HepG2 (cell line): ENCODE measurements around the gene IQCN. TPM values are rescaled to one million over a fixed set of nuclear protein-coding genes. Genes with fewer than 3 reads are reported as not detected.

ENCODE experiments used
- CSRNP2 ChIP-seq: sonication (generic); formaldehyde crosslinking; conservative IDR thresholded peaks from 2 replicates; pipeline ENCODE4 v1.8.0; 2022; ENCODE audit warnings: low read depth, missing genetic modification reagents
- HMGXB3 ChIP-seq: sonication (generic); formaldehyde crosslinking; IDR thresholded peaks from 2 replicates; pipeline ENCODE4 v1.4.0; 2020; ENCODE audit warnings: missing genetic modification reagents, borderline replicate concordance
- MIER2 ChIP-seq: IDR thresholded peaks from 2 replicates; pipeline ENCODE4 v1.6.1; 2016; ENCODE audit warnings: missing biosample characterization, missing genetic modification reagents
- RAD21 ChIP-seq: fragments of 450-650 bp; formaldehyde crosslinking; IDR thresholded peaks from 2 replicates; pipeline ENCODE4 v1.5.0; 2020; ENCODE audit warnings: mild to moderate bottlenecking
- SIN3A ChIP-seq: IDR thresholded peaks from 2 replicates; pipeline ENCODE4 v1.6.1; 2011; ENCODE audit warnings: low read depth, mild to moderate bottlenecking, control low read depth, low read length, borderline replicate concordance
- SMC3 ChIP-seq: IDR thresholded peaks from 2 replicates; pipeline ENCODE4 v1.6.1; 2011; ENCODE audit warnings: low read length, improper control_type of control experiment
- SNAPC4 ChIP-seq: sonication (generic); formaldehyde crosslinking; IDR thresholded peaks from 2 replicates; pipeline ENCODE4 v1.4.0; 2020; ENCODE audit warnings: mild to moderate bottlenecking, missing genetic modification reagents
- ZNF331 ChIP-seq: sonication (generic); formaldehyde crosslinking; IDR thresholded peaks from 2 replicates; pipeline ENCODE4 v1.4.0; 2020; ENCODE audit warnings: missing genetic modification reagents
- ZNF432 ChIP-seq: sonication (generic); formaldehyde crosslinking; IDR thresholded peaks from 2 replicates; pipeline ENCODE4 v1.5.0; 2020; ENCODE audit warnings: missing genetic modification reagents, mild to moderate bottlenecking, borderline replicate concordance
- ZNF83 ChIP-seq: sonication (generic); formaldehyde crosslinking; IDR thresholded peaks from 2 replicates; pipeline ENCODE4 v1.4.0; 2020; ENCODE audit warnings: missing genetic modification reagents, mild to moderate bottlenecking, borderline replicate concordance
- polyA plus RNA-seq, 8 experiments: library from polyadenylated mRNA; depleted of rRNA in 3 of 8; stranded (reverse) in 7 of 8; unstranded in 1 of 8; fragments of >200 nt; fragmentation: Illumina TruSeq in 4 of 8; extraction: Trizol in 4 of 8; gene quantifications; 2 replicates each; pipeline versions ENCODE4 v1.2.1 to v1.2.3, GENCODE V29; 2011 to 2016; ENCODE audit warnings: low read depth in 4 of 8, missing spikeins in 1 of 8, mixed read lengths in 1 of 8; ENCODE audit not compliant: insufficient read depth in 1 of 8
- total RNA-seq, 5 experiments: library from RNA; depleted of rRNA; stranded (reverse); fragments of >200 nt; fragmentation: Illumina TruSeq; extraction: Trizol; gene quantifications; 2 replicates each; pipeline ENCODE4 v1.2.3, GENCODE V29; 2016; ENCODE audit warnings: low read depth in 1 of 5
- TF ChIP-seq, protein P1 (sequence below): sonication (generic); formaldehyde crosslinking; IDR thresholded peaks from 2 replicates; pipeline ENCODE4 v1.4.0; 2020; ENCODE audit warnings: missing genetic modification reagents
- TF ChIP-seq, protein P2 (sequence below): sonication (generic); formaldehyde crosslinking; IDR thresholded peaks from 2 replicates; pipeline ENCODE4 v1.5.0; 2020; ENCODE audit warnings: missing genetic modification reagents
- TF ChIP-seq, protein P3 (sequence below): sonication (generic); formaldehyde crosslinking; IDR thresholded peaks from 2 replicates; pipeline ENCODE4 v1.4.0; 2020; ENCODE audit warnings: mild to moderate bottlenecking, missing genetic modification reagents

IQCN gene
- total and polyA plus RNA-seq, 2 of the 13 experiments (the other 11 are each of a cell fraction or from before 2014, with no cell fraction given), result 0.04 to 0.18 TPM

DNA sequence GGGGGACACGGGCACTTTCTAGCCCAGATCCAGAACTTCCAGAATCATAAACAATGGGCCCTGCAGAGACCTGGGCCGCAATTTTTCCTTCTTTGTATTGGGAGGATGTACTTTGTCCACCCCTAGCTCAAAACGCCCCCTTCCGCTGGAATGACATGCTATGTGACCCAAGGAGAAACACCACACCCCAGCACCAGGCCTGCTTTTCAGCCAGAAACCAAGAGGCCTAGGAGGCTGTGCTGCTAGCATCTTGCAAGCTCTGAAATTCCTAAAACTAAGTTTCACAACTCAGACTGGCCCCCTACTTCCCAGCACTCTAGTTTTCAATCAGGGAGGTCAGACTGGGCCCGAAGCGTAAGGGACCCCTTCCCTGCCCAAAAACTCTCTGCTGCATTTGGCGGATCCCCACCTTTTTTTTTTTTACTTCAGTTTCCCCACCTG is 48.1 kb upstream of the IQCN start (continued):
- TF ChIP-seq ZNF83 (CRISPR knock-in tag) (no peak), HMGXB3 (CRISPR knock-in tag) (no peak), SMC3 (peak; percentile 38; the same call in 1 of the 2 replicates), SIN3A (peak; percentile 71; the same call in 1 of the 2 replicates), SNAPC4 (CRISPR knock-in tag) (peak; percentile 30; the same call in 1 of the 2 replicates), MIER2 (CRISPR knock-in tag) (no peak), RAD21 (CRISPR knock-in tag) (0 out of 2 replicates have a peak, but pooled peaks have one; percentile 23), ZNF331 (no peak), CSRNP2 (CRISPR knock-in tag) (no peak), ZNF432 (no peak)
- TF ChIP-seq, protein P1, sequence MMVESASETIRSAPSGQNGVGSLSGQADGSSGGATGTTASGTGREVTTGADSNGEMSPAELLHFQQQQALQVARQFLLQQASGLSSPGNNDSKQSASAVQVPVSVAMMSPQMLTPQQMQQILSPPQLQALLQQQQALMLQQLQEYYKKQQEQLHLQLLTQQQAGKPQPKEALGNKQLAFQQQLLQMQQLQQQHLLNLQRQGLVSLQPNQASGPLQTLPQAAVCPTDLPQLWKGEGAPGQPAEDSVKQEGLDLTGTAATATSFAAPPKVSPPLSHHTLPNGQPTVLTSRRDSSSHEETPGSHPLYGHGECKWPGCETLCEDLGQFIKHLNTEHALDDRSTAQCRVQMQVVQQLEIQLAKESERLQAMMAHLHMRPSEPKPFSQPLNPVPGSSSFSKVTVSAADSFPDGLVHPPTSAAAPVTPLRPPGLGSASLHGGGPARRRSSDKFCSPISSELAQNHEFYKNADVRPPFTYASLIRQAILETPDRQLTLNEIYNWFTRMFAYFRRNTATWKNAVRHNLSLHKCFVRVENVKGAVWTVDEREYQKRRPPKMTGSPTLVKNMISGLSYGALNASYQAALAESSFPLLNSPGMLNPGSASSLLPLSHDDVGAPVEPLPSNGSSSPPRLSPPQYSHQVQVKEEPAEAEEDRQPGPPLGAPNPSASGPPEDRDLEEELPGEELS (CRISPR knock-in tag), result no peak
- TF ChIP-seq, protein P2, sequence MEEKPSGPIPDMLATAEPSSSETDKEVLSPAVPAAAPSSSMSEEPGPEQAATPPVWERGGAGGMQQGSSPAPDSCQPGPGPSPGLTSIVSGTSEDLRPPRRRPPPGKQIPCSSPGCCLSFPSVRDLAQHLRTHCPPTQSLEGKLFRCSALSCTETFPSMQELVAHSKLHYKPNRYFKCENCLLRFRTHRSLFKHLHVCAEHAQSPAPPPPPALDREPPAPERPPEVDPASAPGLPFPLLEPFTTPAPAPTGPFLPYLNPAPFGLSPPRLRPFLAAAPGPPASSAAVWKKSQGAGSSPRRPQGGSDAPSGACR (CRISPR knock-in tag), result no peak
- TF ChIP-seq, protein P3, sequence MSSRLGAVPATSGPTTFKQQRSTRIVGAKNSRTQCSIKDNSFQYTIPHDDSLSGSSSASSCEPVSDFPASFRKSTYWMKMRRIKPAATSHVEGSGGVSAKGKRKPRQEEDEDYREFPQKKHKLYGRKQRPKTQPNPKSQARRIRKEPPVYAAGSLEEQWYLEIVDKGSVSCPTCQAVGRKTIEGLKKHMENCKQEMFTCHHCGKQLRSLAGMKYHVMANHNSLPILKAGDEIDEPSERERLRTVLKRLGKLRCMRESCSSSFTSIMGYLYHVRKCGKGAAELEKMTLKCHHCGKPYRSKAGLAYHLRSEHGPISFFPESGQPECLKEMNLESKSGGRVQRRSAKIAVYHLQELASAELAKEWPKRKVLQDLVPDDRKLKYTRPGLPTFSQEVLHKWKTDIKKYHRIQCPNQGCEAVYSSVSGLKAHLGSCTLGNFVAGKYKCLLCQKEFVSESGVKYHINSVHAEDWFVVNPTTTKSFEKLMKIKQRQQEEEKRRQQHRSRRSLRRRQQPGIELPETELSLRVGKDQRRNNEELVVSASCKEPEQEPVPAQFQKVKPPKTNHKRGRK (CRISPR knock-in tag), result no peak
